Measurements from ENCODE around the gene DCLRE1B.

The DCLRE1B gene

GRCh38 chr1:113963281-113963906 lies 58.3 kb downstream of the DCLRE1B start:
- no peak for TF ChIP-seq CTCF (IDR thresholded peaks at IDR 0.05)
- TF ChIP-seq ZFX (IDR thresholded peaks at IDR 0.05; ENCODE audit: borderline replicate concordance): no peak
- no peak overlapping the region for H3K27ac ChIP-seq

All from 22Rv1 (cell line).